Measurements from ENCODE around the gene SLC30A5. TPM values are rescaled to one million over a fixed set of nuclear protein-coding genes. Genes with fewer than 3 reads are reported as not detected.

Gene SLC30A5
- total and polyA plus RNA-seq, 9 of the 15 experiments (the other 6 are each of a cell fraction or from before 2014, with no cell fraction given) = 22.9 to 86.8 (median 62.5) TPM

DNA sequence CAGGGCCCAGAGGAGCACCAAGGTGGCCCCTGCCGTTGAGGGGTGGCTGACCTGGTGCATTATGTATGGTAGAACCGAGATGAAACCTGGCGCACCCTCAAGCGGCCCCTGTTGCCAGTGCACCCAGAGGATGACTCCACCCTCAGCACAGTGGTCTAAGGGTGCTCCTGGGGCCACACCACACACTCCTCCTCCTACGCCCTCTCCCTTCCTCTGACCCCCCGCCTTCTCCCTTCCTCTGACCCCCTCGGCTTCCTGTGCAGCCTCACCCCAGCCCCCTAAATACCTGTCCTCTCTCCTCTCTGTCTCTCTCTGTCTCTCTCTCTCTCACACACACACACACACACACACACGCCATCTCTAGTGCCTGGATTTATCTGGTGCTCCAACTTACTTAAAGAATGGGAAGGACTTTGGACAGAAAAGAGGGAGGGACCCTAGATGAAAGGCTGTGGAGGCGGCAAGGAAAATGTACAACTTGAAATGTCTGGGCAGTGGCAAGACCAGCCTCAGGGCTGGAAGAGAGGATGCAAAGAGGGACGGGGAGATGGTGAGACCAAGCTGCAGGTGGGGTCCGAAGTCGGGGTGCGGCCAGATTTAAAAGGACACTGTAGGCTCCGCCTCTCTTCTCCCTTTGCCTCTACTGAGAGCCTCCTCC is 18.2 kb upstream of the SLC30A5 start (continued):
- TF ChIP-seq, protein P1, sequence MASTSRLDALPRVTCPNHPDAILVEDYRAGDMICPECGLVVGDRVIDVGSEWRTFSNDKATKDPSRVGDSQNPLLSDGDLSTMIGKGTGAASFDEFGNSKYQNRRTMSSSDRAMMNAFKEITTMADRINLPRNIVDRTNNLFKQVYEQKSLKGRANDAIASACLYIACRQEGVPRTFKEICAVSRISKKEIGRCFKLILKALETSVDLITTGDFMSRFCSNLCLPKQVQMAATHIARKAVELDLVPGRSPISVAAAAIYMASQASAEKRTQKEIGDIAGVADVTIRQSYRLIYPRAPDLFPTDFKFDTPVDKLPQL (IDR thresholded peaks at IDR 0.05; ENCODE audit: extremely low read depth, insufficient read length) = no peak
- TF ChIP-seq ZNF79 (CRISPR knock-in tag; IDR thresholded peaks at IDR 0.05; ENCODE audit: low read depth) (no peak), TCFL5 (CRISPR knock-in tag; conservative IDR thresholded peaks at IDR 0.05) (no peak), KAT2B (IDR thresholded peaks at IDR 0.05; ENCODE audit: low read depth, low read length) (no peak)

DNA sequence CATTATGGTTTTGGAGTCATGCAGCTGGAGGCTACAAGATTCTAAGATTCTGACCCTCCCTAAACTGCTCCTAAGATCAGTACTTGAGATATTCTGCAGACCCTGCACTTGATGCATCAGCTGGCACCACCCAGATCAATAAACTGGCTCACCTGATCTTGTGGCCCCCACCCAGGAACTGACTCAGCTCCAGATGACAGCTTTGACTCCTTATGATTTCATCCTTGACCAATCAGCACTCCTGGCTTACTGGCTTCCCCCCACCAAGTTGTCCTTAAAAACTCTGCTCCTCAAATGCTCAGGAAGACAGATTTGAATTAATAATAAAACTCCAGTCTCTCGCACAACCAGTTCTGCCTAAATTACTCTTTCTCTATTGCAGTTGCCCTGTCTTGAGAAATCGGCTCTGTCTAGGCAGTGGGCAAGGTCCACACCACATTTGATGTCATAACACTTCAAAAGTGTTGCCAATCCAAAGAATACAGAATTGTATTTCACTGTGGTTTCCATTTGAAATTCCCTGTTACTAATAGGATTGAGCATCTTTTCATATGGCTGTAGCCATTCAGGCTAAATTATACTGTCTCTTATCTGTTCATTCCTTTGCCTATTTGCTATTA is 14.8 kb upstream of the SLC30A5 start:
- no peak overlapping the region for H3K4me3 ChIP-seq
- no TSS peak for BruUV-seq (replicated peaks)
- DNase-seq (ENCODE audit: extremely low read depth in 1 of 4, low spot score in 3 of 4) (peak in 1 of 4 experiments; percentile 37), ATAC-seq (no peak), FAIRE-seq (no peak)
- H3K9me1 ChIP-seq (ENCODE audit: control insufficient read depth, insufficient read depth, low read length) = no peaks in the 10 kb centered on the region
- no peak overlapping the region for H3K9ac ChIP-seq (ENCODE audit: insufficient read depth in 1 of 2, low read depth in 2 of 2, low read length in 2 of 2)
- no peaks in the 10 kb centered on the region for H3K36me3 ChIP-seq (ENCODE audit: control insufficient read depth, insufficient read depth, low read length)
- no peaks in the 10 kb centered on the region for H3K79me2 ChIP-seq (ENCODE audit: control insufficient read depth, insufficient read depth, low read length)
- no peak overlapping the region for H3K4me2 ChIP-seq (ENCODE audit: insufficient read depth, low read length)
- no peaks in the 10 kb centered on the region for H4K20me1 ChIP-seq (replicated peaks; ENCODE audit: control insufficient read depth, insufficient read depth, low read length)
- H2AFZ ChIP-seq (ENCODE audit: low read depth, low read length) = peak overlapping the region; percentile 34
- in situ Hi-C loops (cut with MboI) (no loop called here), intact Hi-C loops (cut with micrococcal nuclease) (no loop called here)
- WGBS (ENCODE audit: insufficient coverage, low coverage, missing lambda C conversion rate) = 23% methylated on average over 2 of the region's 2 CpGs
- no peaks in the 10 kb centered on the region for H3K27me3 ChIP-seq (ENCODE audit: control insufficient read depth in 2 of 2, insufficient read depth in 2 of 2, low read length in 2 of 2)
- no peak overlapping the region for H3K27ac ChIP-seq (ENCODE audit: extremely low read depth, low read depth, low read length)
- POLR2A ChIA-PET = interaction anchor here (0.6 kb wide), 1 partner anchor 22 kb away, joined by 3 read pairs; no protein-coding TSS in a partner anchor
- peaks cover 12 to 18% of the 10 kb centered on the region in 2 experiments for H3K4me1 ChIP-seq (replicated peaks in 1 of 2; ENCODE audit: control insufficient read depth in 2 of 2, insufficient read depth in 2 of 2, low read length in 2 of 2)
- CTCF ChIA-PET (ENCODE audit: low intra/inter-chr PET ratio) = no interaction called here
- no peaks in the 10 kb centered on the region for H3K9me3 ChIP-seq (replicated peaks; ENCODE audit: control insufficient read depth, insufficient read depth, low read depth, low read length)
- TF ChIP-seq ATF7 (IDR thresholded peaks at IDR 0.05) = peak; percentile 35
- TF ChIP-seq DACH1 (IDR thresholded peaks at IDR 0.05; ENCODE audit: partially characterized antibody) = peak; percentile 19
- TF ChIP-seq PTTG1 (tag; IDR thresholded peaks at IDR 0.05; ENCODE audit: low read depth) = no peak
- TF ChIP-seq JUND (IDR thresholded peaks at IDR 0.05; ENCODE audit: borderline replicate concordance, low read depth, low read length) = peak; percentile 73; the same call in 1 of the 2 replicates
- TF ChIP-seq JUND (tag; IDR thresholded peaks at IDR 0.05; ENCODE audit: borderline replicate concordance, low read depth, low read length) = no peak; the same call in 2 of the 3 replicates
- peak; percentile 20; the same call in 1 of the 2 replicates for TF ChIP-seq TCF3 (CRISPR knock-in tag; IDR thresholded peaks at IDR 0.05)
- peak; percentile 51; the same call in 1 of the 2 replicates for TF ChIP-seq ARID1B (IDR thresholded peaks at IDR 0.05)
- TF ChIP-seq MEIS2 (IDR thresholded peaks at IDR 0.05; ENCODE audit: partially characterized antibody) = peak; percentile 15
- TF ChIP-seq, protein P2, sequence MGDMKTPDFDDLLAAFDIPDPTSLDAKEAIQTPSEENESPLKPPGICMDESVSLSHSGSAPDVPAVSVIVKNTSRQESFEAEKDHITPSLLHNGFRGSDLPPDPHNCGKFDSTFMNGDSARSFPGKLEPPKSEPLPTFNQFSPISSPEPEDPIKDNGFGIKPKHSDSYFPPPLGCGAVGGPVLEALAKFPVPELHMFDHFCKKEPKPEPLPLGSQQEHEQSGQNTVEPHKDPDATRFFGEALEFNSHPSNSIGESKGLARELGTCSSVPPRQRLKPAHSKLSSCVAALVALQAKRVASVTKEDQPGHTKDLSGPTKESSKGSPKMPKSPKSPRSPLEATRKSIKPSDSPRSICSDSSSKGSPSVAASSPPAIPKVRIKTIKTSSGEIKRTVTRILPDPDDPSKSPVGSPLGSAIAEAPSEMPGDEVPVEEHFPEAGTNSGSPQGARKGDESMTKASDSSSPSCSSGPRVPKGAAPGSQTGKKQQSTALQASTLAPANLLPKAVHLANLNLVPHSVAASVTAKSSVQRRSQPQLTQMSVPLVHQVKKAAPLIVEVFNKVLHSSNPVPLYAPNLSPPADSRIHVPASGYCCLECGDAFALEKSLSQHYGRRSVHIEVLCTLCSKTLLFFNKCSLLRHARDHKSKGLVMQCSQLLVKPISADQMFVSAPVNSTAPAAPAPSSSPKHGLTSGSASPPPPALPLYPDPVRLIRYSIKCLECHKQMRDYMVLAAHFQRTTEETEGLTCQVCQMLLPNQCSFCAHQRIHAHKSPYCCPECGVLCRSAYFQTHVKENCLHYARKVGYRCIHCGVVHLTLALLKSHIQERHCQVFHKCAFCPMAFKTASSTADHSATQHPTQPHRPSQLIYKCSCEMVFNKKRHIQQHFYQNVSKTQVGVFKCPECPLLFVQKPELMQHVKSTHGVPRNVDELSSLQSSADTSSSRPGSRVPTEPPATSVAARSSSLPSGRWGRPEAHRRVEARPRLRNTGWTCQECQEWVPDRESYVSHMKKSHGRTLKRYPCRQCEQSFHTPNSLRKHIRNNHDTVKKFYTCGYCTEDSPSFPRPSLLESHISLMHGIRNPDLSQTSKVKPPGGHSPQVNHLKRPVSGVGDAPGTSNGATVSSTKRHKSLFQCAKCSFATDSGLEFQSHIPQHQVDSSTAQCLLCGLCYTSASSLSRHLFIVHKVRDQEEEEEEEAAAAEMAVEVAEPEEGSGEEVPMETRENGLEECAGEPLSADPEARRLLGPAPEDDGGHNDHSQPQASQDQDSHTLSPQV (IDR thresholded peaks at IDR 0.05) = 0 out of 2 replicates have a peak, but pooled peaks have one; percentile 19
- no peak for TF ChIP-seq NR2C2 (CRISPR knock-in tag; IDR thresholded peaks at IDR 0.05)
- 0 out of 2 replicates have a peak, but pooled peaks have one; percentile 9 for TF ChIP-seq NR2C2 (tag; IDR thresholded peaks at IDR 0.05)
- TF ChIP-seq TAF9B (IDR thresholded peaks at IDR 0.05; ENCODE audit: partially characterized antibody) = peak; percentile 65
